Calu3 (cell line): ENCODE data around the gene SHANK1. TPM values are rescaled to one million over a fixed set of nuclear protein-coding genes. Genes with fewer than 3 reads are reported as not detected.

Experiments used
- BruUV-seq: library from RNA; stranded (reverse); fragments of 400-500 nt; replicated peaks from 2 replicates; lab custom pipeline; 2021; lab: Mats Ljungman, UMichigan
- CTCF ChIA-PET: fragments of 300-600 bp; sonication (Branson Sonifier 250); formaldehyde crosslinking; loops from one replicate; lab custom pipeline; 2022; ENCODE audit warnings: antibody characterized with exemption; lab: Charles Lee
- DNase-seq: peaks from one replicate; pipeline ENCODE4 v3.0.0; 2022
- H3K27ac Mint-ChIP-seq: one replicate; pipeline ENCODE4 v1.8.0; 2022; ENCODE audit warnings: mixed read lengths; ENCODE audit not compliant: unreplicated experiment
- H3K27me3 Mint-ChIP-seq: one replicate; pipeline ENCODE4 v1.8.0; 2022; ENCODE audit warnings: mixed read lengths; ENCODE audit not compliant: unreplicated experiment
- H3K36me3 Mint-ChIP-seq: one replicate; pipeline ENCODE4 v1.8.0; 2022; ENCODE audit warnings: mild to moderate bottlenecking, moderate library complexity, mixed read lengths; ENCODE audit not compliant: insufficient read depth, unreplicated experiment
- H3K4me1 Mint-ChIP-seq: one replicate; pipeline ENCODE4 v1.8.0; 2022; ENCODE audit warnings: mild to moderate bottlenecking, low read depth, mixed read lengths; ENCODE audit not compliant: unreplicated experiment
- H3K4me3 Mint-ChIP-seq: one replicate; pipeline ENCODE4 v1.8.0; 2022; ENCODE audit warnings: mild to moderate bottlenecking, low read depth, moderate library complexity, mixed read lengths; ENCODE audit not compliant: unreplicated experiment
- H3K9me3 Mint-ChIP-seq: one replicate; pipeline ENCODE4 v1.8.0; 2022; ENCODE audit warnings: low read depth, mixed read lengths; ENCODE audit not compliant: unreplicated experiment
- intact Hi-C: fragments of 100-400 bp; cut with micrococcal nuclease; formaldehyde crosslinking; loops from one replicate; pipeline ENCODE4 v1.10.0; 2022; ENCODE audit not compliant: unreplicated experiment
- total RNA-seq: library from RNA; stranded (reverse); gene quantifications from 2 replicates; pipeline ENCODE4 v1.2.3, GENCODE V29; 2022
- TF ChIP-seq, protein P1 (sequence below): fragments of 200-600 bp; IDR thresholded peaks from one replicate; pipeline ENCODE4 v1.8.0; 2022; ENCODE audit warnings: antibody characterized with exemption; ENCODE audit not compliant: unreplicated experiment

SHANK1 gene
- total RNA-seq, 1 experiment from 2014 or later: not detected

DNA sequence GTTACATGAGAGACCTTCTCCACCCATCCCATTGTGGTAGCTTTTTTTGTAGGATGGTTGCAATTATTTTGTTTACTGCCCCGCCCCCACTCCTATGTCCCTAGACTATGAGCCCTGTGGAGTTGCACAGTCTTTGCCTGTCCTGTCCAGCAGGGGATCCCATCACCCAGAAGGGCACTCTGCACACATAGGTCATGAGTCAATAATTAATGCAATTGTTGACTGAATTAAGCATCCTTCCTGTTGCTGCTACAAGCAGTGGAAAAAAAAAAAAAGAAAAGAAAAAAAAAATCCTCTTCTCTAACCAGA lies 56.2 kb downstream of the SHANK1 start:
- TF ChIP-seq, protein P1, sequence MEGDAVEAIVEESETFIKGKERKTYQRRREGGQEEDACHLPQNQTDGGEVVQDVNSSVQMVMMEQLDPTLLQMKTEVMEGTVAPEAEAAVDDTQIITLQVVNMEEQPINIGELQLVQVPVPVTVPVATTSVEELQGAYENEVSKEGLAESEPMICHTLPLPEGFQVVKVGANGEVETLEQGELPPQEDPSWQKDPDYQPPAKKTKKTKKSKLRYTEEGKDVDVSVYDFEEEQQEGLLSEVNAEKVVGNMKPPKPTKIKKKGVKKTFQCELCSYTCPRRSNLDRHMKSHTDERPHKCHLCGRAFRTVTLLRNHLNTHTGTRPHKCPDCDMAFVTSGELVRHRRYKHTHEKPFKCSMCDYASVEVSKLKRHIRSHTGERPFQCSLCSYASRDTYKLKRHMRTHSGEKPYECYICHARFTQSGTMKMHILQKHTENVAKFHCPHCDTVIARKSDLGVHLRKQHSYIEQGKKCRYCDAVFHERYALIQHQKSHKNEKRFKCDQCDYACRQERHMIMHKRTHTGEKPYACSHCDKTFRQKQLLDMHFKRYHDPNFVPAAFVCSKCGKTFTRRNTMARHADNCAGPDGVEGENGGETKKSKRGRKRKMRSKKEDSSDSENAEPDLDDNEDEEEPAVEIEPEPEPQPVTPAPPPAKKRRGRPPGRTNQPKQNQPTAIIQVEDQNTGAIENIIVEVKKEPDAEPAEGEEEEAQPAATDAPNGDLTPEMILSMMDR: peak; percentile 20
- Mint-ChIP-seq H3K36me3 (no peaks in the 10 kb centered on the region), H3K27me3 (peaks cover 26% of the 10 kb centered on the region), H3K27ac (no peak overlapping the region), H3K4me3 (no peak overlapping the region), H3K9me3 (peaks cover under 1% of the 10 kb centered on the region), H3K4me1 (peaks cover 11% of the 10 kb centered on the region)
- no TSS peak for BruUV-seq
- DNase-seq: peak; percentile 41
- intact Hi-C loops: no loop called here
- CTCF ChIA-PET: no interaction called here

GRCh38 chr19:50662651-50663481 lies 56.7 kb downstream of the SHANK1 start:
- Mint-ChIP-seq H3K4me3 (no peak overlapping the region), H3K9me3 (peaks cover 5% of the 10 kb centered on the region), H3K4me1 (peaks cover 17% of the 10 kb centered on the region), H3K27ac (no peak overlapping the region), H3K27me3 (peaks cover 32% of the 10 kb centered on the region), H3K36me3 (no peaks in the 10 kb centered on the region)
- intact Hi-C loops: no loop called here
- TF ChIP-seq, protein P1: no peak
- CTCF ChIA-PET: no interaction called here
- no peak for DNase-seq
- no TSS peak for BruUV-seq

DNA sequence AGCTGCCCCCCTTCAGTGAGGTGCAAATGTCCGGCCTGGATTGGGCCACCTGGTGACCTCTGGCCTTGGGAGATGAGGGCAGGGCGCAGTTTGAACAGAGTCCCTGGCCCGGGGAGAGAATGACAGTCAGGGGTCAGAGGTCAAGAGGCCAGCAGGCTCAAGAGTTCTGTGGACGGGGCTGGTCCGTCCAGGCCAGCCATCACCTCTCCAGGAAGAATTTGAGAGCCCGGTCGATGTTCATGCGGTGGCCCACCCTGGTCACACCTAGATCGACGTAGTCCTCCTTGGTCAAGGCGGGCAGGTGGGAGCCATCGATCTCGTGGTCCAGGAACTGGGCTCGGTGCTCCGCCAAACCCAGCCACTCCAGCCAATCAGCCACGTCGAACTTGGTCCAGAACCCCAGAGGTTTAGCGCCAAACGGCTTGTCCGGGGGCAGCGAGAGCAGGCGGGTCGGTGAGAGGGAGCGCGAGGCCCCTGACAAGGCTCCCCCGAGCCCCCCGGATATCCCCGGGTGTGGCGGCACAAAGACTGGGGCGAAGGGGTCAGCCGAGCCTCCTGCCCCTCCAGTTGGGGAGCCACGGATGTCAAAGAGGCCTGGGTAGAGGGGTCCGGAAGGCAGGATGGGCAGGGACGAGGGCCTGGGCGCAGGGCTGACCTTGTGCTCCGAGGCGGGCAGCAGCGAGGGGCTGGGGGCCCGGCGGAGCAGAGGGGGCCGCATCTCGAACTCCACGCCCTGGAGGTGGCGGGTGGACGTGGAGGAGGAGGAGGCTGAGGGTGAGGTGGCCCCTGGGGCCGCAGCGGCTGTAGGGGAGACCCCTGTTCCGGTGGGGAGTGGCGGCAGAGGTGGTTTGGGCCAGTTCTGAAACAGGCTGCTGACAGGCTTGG lies 57.6 kb downstream of the SHANK1 start:
- CTCF ChIA-PET: no interaction called here
- no peak for DNase-seq
- no TSS peak for BruUV-seq
- intact Hi-C loops: no loop called here
- H3K4me3 Mint-ChIP-seq: no peak overlapping the region
- H3K4me1 Mint-ChIP-seq: peaks cover 19% of the 10 kb centered on the region
- H3K27ac Mint-ChIP-seq: no peak overlapping the region
- H3K36me3 Mint-ChIP-seq: no peaks in the 10 kb centered on the region
- H3K27me3 Mint-ChIP-seq: peaks cover 37% of the 10 kb centered on the region
- H3K9me3 Mint-ChIP-seq: peaks cover 5% of the 10 kb centered on the region
- TF ChIP-seq, protein P1: no peak

- DNase-seq: no peak
- H3K4me1 Mint-ChIP-seq: peaks cover 19% of the 10 kb centered on the region
- H3K4me3 Mint-ChIP-seq: no peak overlapping the region
- TF ChIP-seq, protein P1: no peak
- no peak overlapping the region for H3K27ac Mint-ChIP-seq
- H3K9me3 Mint-ChIP-seq: peaks cover 5% of the 10 kb centered on the region
- peaks cover 41% of the 10 kb centered on the region for H3K27me3 Mint-ChIP-seq
- intact Hi-C loops: no loop called here
- no TSS peak for BruUV-seq
- CTCF ChIA-PET: no interaction called here
- no peaks in the 10 kb centered on the region for H3K36me3 Mint-ChIP-seq
Observed at GRCh38 chr19:50661023-50661422, 58.6 kb downstream of the SHANK1 start.
